HG02642 (cell line): ENCODE results near the gene KDELR3.

Source experiments
- ATAC-seq: cut with Tn5 transposase; IDR thresholded peaks from one replicate; pipeline ENCODE4 v1.9.1; 2021; ENCODE audit warnings: mild to moderate bottlenecking; ENCODE audit not compliant: unreplicated experiment, poor library complexity

KDELR3 gene

GRCh38 chr22:38467904-38468442 is at the start of gene KDELR3:
KDELR3 (plus strand) TSS chr22:38468096; CDS start chr22:38468234, 138 bp downstream.
- no peak for ATAC-seq

DNA sequence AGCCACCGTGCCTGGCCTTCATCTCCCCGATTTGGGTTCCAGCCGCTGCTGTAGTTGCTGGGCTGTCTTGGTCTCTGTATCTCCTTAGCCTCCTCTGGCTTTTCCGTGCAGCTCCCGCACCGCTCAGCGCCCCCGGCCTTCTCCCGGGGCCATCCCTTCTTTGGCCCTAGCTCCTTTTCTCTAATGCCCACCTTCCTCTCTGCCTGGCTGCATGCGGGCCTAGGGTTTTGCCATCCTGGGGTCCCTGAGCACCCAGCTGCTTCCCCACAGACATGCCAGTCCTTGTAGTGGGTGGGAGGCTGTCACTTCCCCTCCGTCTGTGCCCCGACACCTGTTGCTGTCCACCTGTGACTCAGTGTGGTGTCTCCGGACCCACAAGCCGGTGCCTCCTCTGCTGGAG is 49.3 kb upstream of the KDELR3 start:
- ATAC-seq = no peak

GRCh38 chr22:38419121-38419857 is 48.6 kb upstream of the KDELR3 start:
- no peak for ATAC-seq

DNA sequence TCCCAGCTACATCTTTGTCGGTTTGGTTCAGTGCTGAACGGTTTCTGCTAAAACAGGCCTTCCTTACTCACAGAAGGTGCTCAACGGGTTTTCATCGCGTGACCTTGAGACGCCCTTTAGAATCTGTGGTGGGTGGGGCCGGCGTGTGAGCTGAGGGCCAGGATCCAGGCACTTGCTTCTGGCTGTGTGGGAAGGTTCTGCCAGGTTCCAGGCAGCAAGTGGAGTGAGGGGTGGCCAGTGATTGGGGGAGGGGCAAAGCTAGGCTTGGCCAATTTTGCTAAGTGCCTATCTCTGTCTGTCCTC is 48.1 kb upstream of the KDELR3 start:
- no peak for ATAC-seq

GRCh38 chr22:38420734-38421133 is 47.2 kb upstream of the KDELR3 start:
- no peak for ATAC-seq

DNA sequence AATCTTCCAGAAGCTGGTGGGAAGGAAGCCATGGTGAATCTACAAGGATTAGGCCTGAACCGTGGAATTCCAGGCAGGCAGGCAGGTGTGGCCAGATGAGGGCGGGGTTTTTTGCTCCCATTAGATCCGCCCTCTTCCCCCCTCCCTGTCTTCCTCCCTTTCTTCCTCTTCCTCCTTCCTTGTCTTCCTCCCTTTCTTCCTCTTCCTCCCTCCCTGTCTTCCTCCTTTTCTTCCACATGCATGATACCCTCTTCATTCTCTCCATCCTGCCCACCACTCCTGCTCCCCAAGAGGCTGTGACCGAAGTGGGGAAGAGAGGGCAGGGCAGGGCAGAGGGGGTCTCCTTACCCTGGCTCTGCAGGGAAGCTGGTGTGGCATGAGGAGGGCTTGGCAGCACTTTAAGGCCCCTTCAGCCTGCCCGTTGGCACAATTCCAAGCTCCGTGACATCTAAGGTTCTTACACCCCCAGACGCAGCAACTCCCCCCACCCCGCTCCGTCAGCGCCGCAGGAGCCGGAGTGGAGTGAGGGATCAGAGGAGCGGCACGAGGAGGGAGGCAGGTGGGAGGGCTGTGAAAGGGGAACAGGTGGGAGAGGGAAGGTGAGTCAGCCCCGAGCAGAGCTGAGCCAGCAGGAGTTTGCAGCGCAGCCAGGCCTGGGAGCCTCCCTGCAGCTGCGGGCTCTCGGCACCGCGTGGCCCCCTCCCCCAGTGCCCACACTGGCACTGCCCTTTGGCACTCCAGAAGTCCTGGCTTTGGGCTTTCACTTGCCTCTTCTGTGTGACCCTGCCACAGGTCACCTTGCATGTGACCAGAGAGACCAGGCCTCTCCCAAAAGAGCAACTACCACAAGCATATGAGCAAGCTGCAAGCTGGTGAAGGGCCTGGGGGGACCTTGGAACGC is 45.0 kb upstream of the KDELR3 start:
- ATAC-seq = no peak

- ATAC-seq = no peak
Observed at GRCh38 chr22:38423512-38424503, 44.1 kb upstream of the KDELR3 start.

DNA sequence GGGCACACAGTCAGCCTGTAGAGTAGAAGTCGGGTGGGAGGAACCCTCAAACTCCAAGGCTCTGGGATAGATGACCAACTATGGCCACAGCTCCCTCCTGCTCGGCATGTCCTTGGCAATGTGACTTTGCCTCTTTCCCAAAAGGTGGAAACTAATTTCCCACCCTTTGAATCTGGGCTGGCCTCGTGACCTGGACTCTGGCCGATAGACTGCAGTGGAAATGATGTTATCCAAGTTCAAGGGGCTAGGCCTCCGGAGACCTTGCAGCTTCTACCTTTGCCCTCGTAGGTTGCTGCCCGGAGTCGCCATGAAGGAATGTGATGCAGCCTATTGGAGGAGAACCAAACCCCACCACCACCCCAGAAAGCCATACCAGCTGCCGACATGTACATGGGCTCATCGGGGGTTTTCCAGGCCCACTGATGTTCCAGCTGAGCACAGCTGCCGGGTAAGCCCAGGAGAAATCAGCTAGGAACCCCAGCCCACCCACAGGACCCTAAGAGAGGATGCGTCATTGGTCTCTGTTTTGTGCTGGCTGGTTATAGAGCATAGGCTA is 43.3 kb upstream of the KDELR3 start:
- ATAC-seq = no peak

DNA sequence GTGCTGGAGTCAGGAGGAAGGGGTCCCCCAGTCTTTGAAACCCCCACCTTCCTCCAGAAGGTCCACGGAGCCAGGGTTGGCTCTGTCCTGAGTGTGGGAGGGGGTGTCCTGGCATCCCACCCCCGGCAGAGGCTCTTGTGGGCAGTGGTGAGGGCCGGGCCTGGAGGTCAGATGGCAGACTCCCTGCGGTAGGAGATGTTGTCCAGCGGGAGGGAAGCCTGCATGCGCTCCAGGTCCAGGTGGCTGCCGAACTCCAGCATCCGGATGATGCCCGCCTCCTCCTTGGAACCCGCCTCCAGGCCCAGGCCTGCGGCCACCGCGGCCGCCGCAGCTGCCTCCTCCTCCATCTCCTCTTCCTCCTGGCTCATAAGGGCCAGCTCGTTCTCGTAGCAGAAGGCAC is 41.3 kb upstream of the KDELR3 start:
- ATAC-seq = no peak

DNA sequence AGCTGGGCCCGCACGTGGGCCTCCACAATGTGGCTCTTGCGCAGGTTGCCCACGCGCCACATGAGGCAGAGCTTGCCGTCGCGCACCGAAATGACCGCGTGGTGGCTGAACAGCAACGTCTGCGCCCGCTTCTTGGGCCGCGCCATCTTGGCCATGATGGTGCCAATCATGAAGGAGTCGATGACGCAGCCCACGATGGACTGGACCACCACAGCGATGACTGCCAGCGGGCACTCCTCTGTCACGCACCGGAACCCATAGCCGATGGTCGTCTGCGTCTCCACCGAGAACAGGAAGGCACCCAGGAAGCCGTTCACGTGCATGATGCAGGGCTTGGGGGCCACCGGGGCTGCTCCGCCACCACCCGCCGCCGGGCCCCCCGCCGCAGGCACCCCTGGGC is 40.4 kb upstream of the KDELR3 start:
- no peak for ATAC-seq

GRCh38 chr22:38427940-38428339 is 40.0 kb upstream of the KDELR3 start:
- no peak for ATAC-seq

DNA sequence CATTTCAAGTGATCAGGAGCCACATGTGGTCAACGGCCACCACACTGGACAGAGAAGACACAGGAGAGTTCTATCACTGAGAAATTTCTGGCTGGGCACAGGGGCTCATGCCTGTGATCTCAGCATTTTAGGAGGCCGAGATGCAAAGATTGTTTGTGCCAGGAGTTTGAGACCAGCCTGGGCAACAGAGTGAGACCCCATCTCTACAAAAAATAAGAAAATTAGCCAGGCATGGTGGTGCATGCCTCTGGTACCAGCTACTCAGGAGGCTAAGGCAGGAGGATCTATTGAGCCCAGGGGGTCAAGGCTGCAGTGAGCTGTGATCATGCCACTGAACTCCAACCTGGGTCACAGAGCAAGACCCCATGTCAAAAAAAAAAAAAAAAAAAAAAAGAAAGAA is 39.2 kb upstream of the KDELR3 start:
- ATAC-seq = no peak

DNA sequence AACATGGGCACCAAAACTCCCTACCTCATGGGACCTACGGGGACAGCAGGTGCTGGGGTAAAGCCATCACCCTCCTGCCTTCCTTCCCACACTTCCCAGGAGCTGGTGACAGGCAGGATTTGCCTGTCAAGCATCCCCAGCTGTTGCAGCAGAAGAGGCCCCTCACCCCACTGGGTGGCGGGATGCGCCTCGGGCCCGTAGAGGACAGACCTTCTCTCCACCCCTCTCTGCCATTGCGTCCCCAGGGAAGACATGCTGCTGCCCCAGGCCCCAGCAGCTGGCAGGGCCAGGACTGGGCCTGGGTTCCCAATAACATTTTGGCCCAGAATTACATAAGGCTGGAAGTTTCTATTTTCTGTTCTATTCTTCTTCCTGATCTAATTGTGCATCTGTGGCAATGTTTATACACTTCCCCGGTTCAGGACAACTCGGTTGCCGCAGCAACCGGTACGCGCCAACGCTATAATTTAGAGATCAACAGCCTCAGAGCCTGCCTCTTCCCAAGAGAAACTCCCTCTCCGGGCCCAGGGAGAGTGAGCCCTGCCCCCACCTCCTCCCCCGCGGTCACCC is 38.3 kb upstream of the KDELR3 start:
- ATAC-seq = no peak

DNA sequence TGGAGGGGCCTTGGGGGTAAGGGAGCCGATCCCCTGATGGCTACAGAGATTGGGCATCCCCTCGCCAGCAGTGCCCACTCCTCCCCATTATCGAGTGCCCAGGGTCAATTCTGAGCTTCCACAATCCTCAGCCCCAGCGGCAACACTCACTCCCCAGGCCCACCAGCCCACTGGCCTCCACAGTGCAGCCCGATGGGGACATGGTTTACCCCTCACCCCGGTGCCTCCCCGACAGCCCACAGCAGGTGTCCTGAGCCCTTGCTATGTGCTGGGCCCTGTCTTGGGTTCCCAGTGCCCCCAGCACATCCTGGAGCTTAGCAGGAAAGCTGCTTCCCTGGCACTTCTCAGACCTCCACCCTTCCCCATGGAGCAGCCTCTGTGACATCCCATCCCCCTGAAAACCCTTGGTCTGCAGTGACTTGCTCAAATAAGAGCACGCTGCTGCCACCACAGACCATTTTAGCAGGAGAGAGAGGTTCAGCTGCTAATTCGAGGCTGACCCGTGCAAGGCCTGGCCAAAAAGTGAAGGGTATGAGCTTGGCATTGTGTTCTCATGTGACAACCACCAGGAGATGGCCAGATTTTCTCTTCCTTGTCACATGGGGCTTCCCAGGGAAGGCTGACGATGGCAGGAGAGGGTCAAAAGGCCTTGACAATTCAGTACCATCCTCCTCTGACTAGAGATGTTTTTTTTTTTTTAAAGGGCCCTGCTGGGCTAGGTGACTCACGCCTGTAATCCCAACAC is 36.5 kb upstream of the KDELR3 start:
- no peak for ATAC-seq

DNA sequence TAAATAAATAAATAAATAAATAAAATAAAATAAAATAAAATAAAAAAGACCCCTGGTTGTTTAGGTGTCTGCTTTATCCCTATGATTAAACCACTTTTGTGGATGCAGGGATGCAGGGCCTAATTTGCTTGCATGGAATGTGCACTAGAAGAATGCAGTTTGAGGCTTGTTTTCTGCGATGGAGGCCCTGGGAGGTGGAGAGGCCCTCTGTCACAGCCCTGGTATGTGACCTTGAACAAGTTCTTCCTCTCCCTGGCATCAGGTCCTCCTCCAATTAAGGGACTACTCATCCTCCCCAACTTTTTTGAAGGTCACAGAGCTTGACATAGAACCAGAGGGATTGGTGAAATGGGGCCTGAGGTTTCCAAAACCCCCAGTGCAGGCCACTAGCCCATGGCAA is 35.6 kb upstream of the KDELR3 start:
- ATAC-seq = no peak

GRCh38 chr22:38433871-38434270 is 34.0 kb upstream of the KDELR3 start:
- no peak for ATAC-seq

GRCh38 chr22:38435010-38435409 is 32.9 kb upstream of the KDELR3 start:
- ATAC-seq = no peak

DNA sequence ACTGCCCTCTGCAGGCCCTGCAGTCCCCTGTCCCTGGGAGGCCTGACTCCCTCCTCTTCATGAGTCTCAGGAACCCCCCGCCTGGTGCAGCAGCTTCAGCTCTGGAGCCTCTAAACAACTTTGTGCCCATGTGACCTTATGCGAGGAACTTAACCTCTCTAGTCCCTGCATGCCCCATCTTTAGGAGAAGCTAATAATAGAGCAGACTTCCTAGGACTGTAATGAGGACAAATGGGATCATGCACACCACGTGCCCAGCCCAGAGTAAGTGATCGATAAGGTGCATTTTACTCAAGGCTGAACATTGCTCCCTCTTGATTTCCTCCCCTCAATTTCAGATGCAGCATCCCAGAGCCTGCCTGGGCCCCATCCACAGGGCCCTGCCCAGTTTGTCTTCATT is 31.9 kb upstream of the KDELR3 start:
- no peak for ATAC-seq
